Lower leg skin (tissue), 4 donors: ENCODE results near the gene ARMC5. TPM values are rescaled to one million over a fixed set of nuclear protein-coding genes. Genes with fewer than 3 reads are reported as not detected.
A peak's percentile ranks its signal among the peaks of the same experiment; 100 is the strongest.

Source experiments
- DNase-seq, 2 donors: peaks; one replicate each; pipeline ENCODE4 v3.0.0-alpha.2; 2019; ENCODE audit warnings: low spot score in 2 of 2
- H3K4me3 ChIP-seq: fragments of 200-600 bp; sonication (generic); 2 replicates; pipeline ENCODE4 v1.5.1; 2017; ENCODE audit warnings: mild to moderate bottlenecking, low read depth; ENCODE audit not compliant: poor library complexity, severe bottlenecking
- CTCF ChIP-seq, 3 donors: fragments of 450-650 bp; IDR thresholded peaks; one replicate each; pipeline ENCODE4 v1.5.1; 2016; ENCODE audit warnings: antibody characterized with exemption in 3 of 3, mild to moderate bottlenecking in 3 of 3, moderate library complexity in 2 of 3
- POLR2A ChIP-seq, 2 donors: fragments of 450-650 bp; IDR thresholded peaks; one replicate each; pipeline ENCODE4 v1.6.1; 2016 to 2017; ENCODE audit warnings: antibody characterized with exemption in 2 of 2, mild to moderate bottlenecking in 1 of 2, moderate library complexity in 1 of 2
- WGBS, 2 donors: methylation state at CpG; one replicate each; pipeline ENCODE4 v1.1.5; 2018; 5-methylcytosine and 5-hydroxymethylcytosine counted together
- intact Hi-C: fragments of 100-400 bp; cut with DNase I; formaldehyde crosslinking; loops from one replicate; pipeline ENCODE4 v1.15.0; 2023; ENCODE audit warnings: low total_unique reads
- total RNA-seq, 4 donors: library from RNA; depleted of rRNA; stranded (reverse); fragments of >200 nt; gene quantifications; one replicate each; pipeline ENCODE4 v1.1.0, GENCODE V29; 2016

ARMC5 gene
- total RNA-seq, 4 donors from 2014 or later = 11.2 to 13.8 (median 13.3) TPM

GRCh38 chr16:31467151-31467773 lies 8.0 kb downstream of the ARMC5 start:
- H3K4me3 ChIP-seq = no peak overlapping the region
- no peak for DNase-seq
- WGBS, 2 donors = 76 to 81% methylated on average over 5 of the region's 5 CpGs
- TF ChIP-seq POLR2A (IDR thresholded peaks at IDR 0.05) (no peak), CTCF (IDR thresholded peaks at IDR 0.05) (no peak)
- intact Hi-C loops = no loop called here

DNA sequence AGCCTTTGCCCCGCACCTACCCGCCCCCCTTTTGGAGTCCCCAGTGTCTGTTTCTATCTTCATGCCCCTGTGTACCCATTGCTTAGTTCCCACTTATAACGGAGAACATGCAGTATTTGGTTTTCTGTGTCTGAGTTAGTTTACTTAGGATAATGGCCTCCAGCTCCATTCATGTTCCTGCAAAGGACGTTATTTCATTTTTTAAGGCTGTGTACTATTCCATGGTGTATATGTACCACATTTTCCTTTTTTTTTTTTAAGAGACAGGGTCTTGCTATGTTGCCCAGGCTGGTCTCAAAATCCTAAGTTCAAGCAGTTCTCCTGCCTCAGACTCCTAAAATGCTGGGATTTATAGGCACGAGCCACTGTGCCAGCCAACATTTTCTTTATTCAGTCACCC lies 8.6 kb downstream of the ARMC5 start:
- WGBS, 2 donors = 84 to 94% methylated on average over 5 of the region's 5 CpGs
- no peak for DNase-seq
- TF ChIP-seq POLR2A (IDR thresholded peaks at IDR 0.05) (no peak), CTCF (IDR thresholded peaks at IDR 0.05) (no peak)
- H3K4me3 ChIP-seq = no peak overlapping the region
- intact Hi-C loops = no loop called here

- 82 to 83% methylated on average over 3 of the region's 3 CpGs for WGBS, 2 donors
- no peak for TF ChIP-seq POLR2A (IDR thresholded peaks at IDR 0.05)
- TF ChIP-seq CTCF (IDR thresholded peaks at IDR 0.05) = no peak
- DNase-seq = no peak
- intact Hi-C loops = no loop called here
- H3K4me3 ChIP-seq = no peak overlapping the region
Observed at GRCh38 chr16:31470615-31471014, 11.3 kb downstream of the ARMC5 start.

DNA sequence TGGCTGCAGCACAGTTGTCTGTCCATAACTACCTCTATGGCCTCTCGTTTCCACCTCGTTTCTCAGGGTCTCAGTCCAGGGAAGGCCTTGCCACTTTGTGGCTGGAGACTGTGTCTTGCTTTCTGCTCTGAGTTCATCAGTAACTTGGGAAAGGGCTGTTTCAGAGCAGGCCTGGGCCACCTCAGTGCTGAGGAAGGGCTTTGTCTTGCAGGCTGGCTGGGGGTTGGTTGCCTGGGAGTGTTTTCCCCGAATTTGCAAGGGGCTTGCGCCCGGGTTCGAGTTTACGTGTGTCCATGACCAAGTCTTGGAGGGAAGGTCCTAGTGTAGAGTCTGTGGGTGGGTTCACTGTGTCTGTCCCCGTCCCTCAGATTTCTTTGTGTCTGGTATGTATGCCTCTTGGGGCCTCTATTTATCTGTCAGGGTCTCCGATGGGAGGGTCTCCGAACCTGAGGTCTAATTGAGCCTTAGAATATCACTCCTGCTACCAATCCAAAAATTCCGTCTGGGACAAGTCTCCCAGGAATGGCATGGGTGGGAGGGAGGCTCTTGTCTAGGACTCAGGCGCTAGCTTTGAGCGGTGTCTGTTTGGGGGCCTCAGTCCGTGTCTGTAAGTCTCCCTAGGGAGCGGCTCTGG lies 12.1 kb downstream of the ARMC5 start:
- WGBS, 2 donors = 33 to 41% methylated on average over 15 of the region's 15 CpGs
- intact Hi-C loops = no loop called here
- no peak for DNase-seq
- H3K4me3 ChIP-seq = no peak overlapping the region
- TF ChIP-seq POLR2A (IDR thresholded peaks at IDR 0.05) (no peak), CTCF (IDR thresholded peaks at IDR 0.05) (no peak)

- peak within 1 kb of the TSS; percentile 64 for H3K4me3 ChIP-seq
- 1 to 3% methylated on average over 39 to 42 of the region's 63 CpGs for WGBS, 2 donors
- TF ChIP-seq POLR2A (IDR thresholded peaks at IDR 0.05) (no peak), CTCF (IDR thresholded peaks at IDR 0.05) (no peak)
- intact Hi-C loops = no loop called here
- DNase-seq = peak in 1 of 2 donors; percentile 94
Observed at GRCh38 chr16:31471875-31472708, 12.8 kb downstream of the ARMC5 start, which contains the start of gene TGFB1I1. Gene TGFB1I1, plus strand, starts transcription at chr16:31472152. Its CDS starts 37 bp downstream, at chr16:31472189.
